ENCODE results near the gene SMAP1. TPM values are rescaled to one million over a fixed set of nuclear protein-coding genes. Genes with fewer than 3 reads are reported as not detected.

The SMAP1 gene
- total RNA-seq, 1 donor from 2014 or later, result 32.1 TPM

DNA sequence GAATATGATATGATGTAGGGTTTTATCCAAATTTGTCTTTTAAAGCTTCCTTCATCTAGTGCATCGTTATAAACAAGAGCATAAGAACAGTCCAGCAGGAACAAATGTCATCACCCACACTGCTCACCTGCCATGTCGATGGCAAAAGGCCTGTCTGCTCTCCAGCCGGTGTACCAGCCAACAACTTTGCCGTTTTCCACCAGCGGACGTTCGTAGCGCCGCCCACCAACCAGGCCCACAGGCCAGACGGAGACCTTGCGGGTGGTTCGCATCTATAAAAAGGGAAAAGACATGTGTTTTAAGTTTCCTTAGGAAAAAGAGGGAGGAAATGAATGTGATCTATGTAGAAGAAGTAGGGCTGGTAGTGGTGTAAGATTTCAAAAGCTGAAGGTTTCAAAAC lies 226.3 kb downstream of the SMAP1 start:
- Histone ChIP-seq H3K27ac (replicated peaks) (no peak overlapping the region), H3K27me3 (ENCODE audit: low read depth) (no peaks in the 10 kb centered on the region), H3K4me1 (no peaks in the 10 kb centered on the region), H3K9me3 (replicated peaks) (no peaks in the 10 kb centered on the region), H3K4me3 (no peak overlapping the region), H3K36me3 (no peaks in the 10 kb centered on the region)
- TF ChIP-seq, protein P1, sequence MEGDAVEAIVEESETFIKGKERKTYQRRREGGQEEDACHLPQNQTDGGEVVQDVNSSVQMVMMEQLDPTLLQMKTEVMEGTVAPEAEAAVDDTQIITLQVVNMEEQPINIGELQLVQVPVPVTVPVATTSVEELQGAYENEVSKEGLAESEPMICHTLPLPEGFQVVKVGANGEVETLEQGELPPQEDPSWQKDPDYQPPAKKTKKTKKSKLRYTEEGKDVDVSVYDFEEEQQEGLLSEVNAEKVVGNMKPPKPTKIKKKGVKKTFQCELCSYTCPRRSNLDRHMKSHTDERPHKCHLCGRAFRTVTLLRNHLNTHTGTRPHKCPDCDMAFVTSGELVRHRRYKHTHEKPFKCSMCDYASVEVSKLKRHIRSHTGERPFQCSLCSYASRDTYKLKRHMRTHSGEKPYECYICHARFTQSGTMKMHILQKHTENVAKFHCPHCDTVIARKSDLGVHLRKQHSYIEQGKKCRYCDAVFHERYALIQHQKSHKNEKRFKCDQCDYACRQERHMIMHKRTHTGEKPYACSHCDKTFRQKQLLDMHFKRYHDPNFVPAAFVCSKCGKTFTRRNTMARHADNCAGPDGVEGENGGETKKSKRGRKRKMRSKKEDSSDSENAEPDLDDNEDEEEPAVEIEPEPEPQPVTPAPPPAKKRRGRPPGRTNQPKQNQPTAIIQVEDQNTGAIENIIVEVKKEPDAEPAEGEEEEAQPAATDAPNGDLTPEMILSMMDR (IDR thresholded peaks at IDR 0.05; ENCODE audit: borderline replicate concordance), result no peak
- intact Hi-C loops (cut with micrococcal nuclease), result no loop called here
- DNase-seq, result no peak

DNA sequence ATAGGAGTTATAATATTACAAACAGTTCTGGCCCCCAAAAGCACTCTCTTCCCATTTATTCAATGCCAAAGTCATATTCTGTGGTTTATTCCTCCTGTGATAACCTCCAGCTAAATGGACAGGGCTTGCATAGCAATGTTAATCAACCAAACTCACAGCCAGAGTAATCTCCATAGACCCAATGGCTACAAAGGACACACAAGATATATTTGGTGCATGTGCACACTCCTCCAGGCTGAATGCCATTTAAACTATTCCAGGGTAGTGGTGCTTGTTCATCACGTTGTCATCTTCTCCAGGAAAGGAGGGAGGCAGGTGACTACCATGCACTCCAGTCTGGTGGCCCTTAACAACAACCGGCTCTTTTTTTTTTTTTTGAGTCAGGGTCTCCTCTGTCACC lies 232.4 kb downstream of the SMAP1 start:
- Histone ChIP-seq H3K36me3 (no peaks in the 10 kb centered on the region), H3K9me3 (replicated peaks) (no peaks in the 10 kb centered on the region), H3K4me3 (no peak overlapping the region), H3K4me1 (no peaks in the 10 kb centered on the region), H3K27ac (replicated peaks) (no peak overlapping the region), H3K27me3 (ENCODE audit: low read depth) (no peaks in the 10 kb centered on the region)
- TF ChIP-seq, protein P1 (IDR thresholded peaks at IDR 0.05; ENCODE audit: borderline replicate concordance), result no peak
- intact Hi-C loops (cut with micrococcal nuclease), result no loop called here
- DNase-seq, result no peak

DNA sequence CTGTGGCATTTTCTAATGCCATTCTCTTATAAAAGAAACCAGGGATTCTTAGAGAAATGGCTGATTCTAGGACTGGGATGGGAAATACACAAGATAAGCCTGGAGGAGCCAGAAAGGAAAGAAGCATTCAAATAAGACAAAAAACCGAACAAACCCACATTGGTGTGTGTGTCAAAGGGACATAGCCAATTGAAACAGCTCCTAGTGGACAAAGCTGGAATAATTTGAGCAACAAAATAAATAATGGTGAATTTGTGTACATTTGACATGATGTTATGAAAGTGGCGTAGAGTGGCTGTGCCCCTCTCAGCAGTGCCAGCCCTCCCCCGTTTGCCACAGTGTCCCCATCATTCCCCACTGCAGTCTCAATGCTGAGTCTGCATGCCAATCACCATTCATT lies 233.6 kb downstream of the SMAP1 start:
- Histone ChIP-seq H3K27ac (replicated peaks) (no peak overlapping the region), H3K36me3 (no peaks in the 10 kb centered on the region), H3K9me3 (replicated peaks) (no peaks in the 10 kb centered on the region), H3K4me3 (no peak overlapping the region), H3K4me1 (no peaks in the 10 kb centered on the region), H3K27me3 (ENCODE audit: low read depth) (no peaks in the 10 kb centered on the region)
- TF ChIP-seq, protein P1 (IDR thresholded peaks at IDR 0.05; ENCODE audit: borderline replicate concordance), result no peak
- no peak for DNase-seq
- intact Hi-C loops (cut with micrococcal nuclease), result no loop called here

DNA sequence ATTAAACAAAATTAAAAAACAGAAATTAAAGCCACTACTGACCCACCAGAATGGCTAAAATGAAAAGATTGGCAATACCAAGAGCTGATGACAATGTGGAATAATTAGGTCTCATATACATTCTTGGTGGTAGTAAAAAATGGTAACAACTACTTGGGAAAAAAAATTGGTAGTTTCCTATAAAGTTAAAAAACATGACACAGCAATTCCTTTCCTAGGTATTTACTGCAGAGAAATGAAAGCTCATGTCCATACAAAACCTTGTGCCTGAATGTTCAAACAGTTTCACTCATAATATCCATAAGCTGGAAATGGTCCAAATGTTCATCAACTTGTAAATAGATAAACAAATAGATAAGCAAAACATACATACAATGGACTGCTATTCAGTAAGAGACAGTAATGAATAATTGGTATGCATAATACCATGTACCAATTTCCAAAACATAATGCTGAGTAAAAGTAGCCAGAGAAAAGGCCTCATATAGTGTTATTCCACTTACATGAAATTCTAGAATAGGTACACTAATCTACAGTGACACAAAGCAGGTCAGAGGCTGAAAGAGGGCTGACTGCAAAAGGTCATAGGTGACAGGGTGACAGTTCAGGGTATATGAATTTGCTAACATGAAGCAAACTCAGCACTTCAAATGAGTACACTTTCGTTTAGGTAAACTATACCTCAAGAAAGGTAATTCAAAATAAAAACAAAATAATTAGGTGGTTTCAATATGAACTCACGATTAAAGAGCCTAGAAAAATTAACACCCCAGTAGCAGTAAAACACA lies 236.2 kb downstream of the SMAP1 start:
- DNase-seq, result no peak
- Histone ChIP-seq H3K36me3 (no peaks in the 10 kb centered on the region), H3K4me3 (no peak overlapping the region), H3K27ac (replicated peaks) (no peak overlapping the region), H3K4me1 (no peaks in the 10 kb centered on the region), H3K9me3 (replicated peaks) (no peaks in the 10 kb centered on the region), H3K27me3 (ENCODE audit: low read depth) (no peaks in the 10 kb centered on the region)
- TF ChIP-seq, protein P1 (IDR thresholded peaks at IDR 0.05; ENCODE audit: borderline replicate concordance), result no peak
- intact Hi-C loops (cut with micrococcal nuclease), result no loop called here

DNA sequence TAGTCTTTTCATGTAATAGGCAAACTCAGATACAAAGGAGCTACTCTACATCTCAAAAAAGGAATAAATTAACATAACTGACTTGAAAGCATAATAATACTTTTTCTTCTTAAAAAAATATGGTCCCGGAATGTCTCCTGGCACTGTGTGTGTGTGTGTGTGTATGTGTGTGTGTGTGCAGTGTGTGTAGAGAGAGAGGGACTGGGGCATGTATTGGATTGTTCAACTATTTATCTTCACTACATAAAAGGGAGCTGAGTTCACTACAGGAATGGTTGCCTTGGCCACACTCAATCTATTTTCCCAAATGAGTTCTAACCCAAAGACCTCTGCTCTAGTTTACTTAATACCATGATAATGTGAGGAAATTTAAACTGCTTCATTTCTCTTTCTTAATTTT lies 238.1 kb downstream of the SMAP1 start:
- intact Hi-C loops (cut with micrococcal nuclease), result no loop called here
- H3K9me3 ChIP-seq (replicated peaks), result no peaks in the 10 kb centered on the region
- no peak overlapping the region for H3K27ac ChIP-seq (replicated peaks)
- TF ChIP-seq, protein P1 (IDR thresholded peaks at IDR 0.05; ENCODE audit: borderline replicate concordance), result no peak
- no peaks in the 10 kb centered on the region for H3K4me1 ChIP-seq
- no peak overlapping the region for H3K4me3 ChIP-seq
- no peaks in the 10 kb centered on the region for H3K27me3 ChIP-seq (ENCODE audit: low read depth)
- H3K36me3 ChIP-seq, result no peaks in the 10 kb centered on the region
- DNase-seq, result no peak

Other genes starting within 250 kb of the SMAP1 start
- 17.7 TPM for gene SDHAF4, start 101.0 kb upstream of the SMAP1 start, total RNA-seq

All from left ventricle myocardium inferior (tissue), 1 donor.